Measurements from ENCODE around the gene IL1RL2.

The IL1RL2 gene

DNA sequence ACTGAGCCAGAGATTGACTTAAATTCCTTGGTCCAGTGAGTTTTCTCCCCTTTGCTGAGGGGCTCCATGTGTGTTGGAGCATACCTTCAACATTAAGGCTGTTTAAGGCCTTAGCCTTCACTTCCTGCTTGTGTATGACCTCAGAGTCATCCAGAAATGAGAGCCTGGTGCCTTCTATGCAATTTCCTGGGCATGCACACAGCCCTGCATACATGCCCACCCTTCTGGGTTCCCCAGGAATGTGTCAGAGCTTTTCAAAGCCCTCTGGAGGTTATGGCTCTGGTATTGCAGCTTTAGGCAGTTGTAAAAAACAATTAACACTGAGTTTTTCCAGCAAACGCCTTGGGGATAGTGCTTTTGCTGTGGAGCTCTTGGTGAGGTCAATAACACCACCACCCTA lies 27.5 kb upstream of the IL1RL2 start:
- no peak for DNase-seq

- DNase-seq = no peak
These were observed 20.5 kb upstream of the IL1RL2 start for GRCh38 chr2:102166189-102166845.

DNA sequence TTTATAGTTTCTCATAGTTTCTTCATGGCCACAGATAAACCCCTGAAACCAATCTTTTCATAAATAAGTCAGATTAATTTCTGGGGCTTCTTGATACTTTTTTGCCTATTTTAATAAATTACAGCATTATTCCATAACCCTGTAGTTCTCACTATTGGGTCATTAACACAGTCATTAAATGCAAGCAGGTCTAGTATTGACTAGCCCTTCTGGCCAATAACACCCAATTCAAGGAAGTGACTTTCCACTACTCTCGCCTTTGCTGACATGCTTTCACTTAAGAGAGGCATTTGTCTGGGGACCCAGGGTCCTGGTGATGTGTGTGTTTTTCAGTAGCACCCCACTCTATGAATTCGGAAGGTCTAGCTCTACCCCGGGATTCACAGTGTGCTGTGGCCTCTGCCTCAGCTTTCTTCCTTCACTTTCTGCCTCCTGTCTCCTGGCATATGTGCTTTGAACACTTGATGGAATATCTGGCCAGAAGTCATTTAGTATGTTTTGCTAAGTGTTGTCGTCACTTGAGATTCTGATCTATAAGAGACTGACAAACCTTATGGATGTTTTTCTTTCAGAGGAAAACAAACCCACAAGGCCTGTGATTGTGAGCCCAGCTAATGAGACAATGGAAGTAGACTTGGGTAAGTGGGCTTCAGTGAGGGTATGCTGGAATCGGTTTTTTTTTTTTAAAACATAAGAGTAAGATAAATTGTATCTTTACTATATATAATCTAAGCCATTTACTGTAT lies 18.6 kb upstream of the IL1RL2 start:
- no peak for DNase-seq

DNA sequence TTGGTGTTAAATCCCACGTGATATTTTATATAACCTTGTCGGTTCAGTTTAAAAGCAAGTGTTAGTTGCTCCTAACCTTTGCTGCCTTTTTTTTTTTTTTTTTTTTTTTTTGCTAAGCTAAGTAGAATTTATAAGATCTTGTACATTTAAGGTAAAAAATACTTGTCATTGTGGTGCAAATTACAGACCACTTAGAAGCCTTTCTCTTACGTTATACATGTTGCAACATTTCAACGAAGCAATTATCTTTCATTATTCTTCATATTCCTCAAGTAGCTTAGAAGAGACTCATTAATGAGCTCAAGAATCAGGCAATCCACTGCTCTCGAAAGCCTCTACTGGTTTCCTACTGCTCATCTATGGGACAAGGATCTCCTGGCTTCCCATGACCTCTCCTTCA lies 14.9 kb upstream of the IL1RL2 start:
- no peak for DNase-seq

DNA sequence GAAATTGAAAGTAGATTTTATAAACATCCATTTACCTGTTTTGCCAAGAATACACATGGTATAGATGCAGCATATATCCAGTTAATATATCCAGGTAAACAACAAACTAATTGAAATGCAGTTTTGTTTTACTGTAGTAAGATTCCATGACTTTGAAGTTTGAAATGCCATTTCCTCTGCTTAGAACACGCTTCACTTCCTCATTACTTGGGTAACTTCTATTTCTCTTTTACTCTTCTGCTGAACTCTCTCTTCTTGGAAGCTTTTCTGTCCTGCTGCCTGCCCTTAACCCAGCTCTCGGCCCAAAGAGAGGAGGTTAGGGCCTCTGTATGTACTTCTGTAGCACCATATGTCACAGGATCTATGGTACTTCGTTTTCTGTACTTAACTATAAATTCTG lies 14.1 kb upstream of the IL1RL2 start:
- no peak for DNase-seq

DNA sequence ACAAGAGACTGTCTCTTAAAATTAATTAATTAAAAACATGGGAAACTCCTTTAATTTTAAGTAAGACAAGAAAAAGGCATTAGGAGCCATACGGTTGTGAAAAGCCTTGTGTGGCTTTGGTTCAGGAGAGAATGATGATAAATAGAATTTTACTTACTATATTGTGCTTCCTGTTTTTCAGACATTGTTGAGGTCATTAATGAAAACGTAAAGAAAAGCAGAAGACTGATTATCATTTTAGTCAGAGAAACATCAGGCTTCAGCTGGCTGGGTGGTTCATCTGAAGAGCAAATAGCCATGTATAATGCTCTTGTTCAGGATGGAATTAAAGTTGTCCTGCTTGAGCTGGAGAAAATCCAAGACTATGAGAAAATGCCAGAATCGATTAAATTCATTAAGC lies 10.7 kb upstream of the IL1RL2 start:
- DNase-seq = no peak

DNA sequence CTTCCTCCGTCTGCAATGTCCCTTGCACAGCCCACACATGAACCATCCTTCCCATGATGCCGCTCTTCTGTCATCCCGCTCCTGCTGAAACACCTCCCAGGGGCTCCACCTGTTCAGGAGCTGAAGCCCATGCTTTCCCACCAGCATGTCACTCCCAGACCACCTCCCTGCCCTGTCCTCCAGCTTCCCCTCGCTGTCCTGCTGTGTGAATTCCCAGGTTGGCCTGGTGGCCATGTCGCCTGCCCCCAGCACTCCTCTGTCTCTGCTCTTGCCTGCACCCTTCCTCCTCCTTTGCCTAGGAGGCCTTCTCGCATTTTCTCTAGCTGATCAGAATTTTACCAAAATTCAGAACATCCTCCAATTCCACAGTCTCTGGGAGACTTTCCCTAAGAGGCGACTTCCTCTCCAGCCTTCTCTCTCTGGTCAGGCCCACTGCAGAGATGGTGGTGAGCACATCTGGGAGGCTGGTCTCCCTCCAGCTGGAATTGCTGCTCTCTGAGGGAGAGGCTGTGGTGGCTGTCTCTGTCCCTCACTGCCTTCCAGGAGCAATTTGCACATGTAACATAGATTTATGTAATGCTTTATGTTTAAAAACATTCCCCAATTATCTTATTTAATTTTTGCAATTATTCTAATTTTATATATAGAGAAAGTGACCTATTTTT lies 8.9 kb upstream of the IL1RL2 start:
- DNase-seq = no peak

GRCh38 chr2:102179061-102179460 lies 7.8 kb upstream of the IL1RL2 start:
- DNase-seq = no peak

DNA sequence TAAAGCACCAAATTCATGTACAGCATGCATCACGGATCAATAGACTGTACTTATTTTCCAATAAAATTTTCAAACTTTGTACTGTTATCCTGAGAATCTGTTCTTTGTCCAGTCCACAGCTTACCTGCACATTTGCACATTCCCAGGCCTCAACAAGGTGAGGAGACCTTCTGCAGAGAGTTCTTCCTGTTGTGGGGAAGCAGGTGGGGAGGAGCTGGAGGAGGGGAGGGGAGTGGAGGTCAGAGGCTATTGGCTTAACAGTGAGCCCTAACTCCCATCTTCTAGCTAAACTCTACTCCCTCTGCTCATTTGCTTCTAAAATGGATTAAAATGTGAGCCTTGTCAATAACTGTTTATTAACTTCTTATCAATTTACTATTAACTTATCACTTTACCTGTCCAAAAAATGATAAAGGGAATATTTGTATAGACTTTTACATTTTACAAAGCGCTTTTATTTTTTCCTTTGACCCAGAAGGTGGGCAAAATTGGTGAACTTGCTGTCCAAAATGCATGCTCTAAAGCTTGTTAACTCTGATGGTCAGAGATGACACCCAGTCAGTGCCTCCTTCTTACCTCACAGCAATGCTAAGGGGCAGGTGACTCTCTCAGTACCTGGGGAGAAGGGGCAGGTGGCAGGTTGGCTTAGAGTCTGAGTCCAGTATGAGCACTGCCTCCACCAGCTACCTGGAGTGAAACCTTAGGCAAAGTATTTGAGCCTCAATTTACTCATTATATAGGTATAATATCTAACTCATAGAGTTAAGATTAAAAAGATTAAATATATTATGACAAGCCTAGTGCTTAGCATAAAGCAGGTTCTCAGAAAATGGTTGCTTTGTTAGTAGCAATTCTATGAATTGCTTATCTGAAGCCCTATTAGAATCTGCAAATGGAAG lies 6.8 kb upstream of the IL1RL2 start:
- DNase-seq = no peak

- DNase-seq = no peak
These were observed 6.2 kb upstream of the IL1RL2 start for GRCh38 chr2:102180687-102180999.

- DNase-seq = no peak
These were observed 5.4 kb upstream of the IL1RL2 start for GRCh38 chr2:102181376-102181775.

DNA sequence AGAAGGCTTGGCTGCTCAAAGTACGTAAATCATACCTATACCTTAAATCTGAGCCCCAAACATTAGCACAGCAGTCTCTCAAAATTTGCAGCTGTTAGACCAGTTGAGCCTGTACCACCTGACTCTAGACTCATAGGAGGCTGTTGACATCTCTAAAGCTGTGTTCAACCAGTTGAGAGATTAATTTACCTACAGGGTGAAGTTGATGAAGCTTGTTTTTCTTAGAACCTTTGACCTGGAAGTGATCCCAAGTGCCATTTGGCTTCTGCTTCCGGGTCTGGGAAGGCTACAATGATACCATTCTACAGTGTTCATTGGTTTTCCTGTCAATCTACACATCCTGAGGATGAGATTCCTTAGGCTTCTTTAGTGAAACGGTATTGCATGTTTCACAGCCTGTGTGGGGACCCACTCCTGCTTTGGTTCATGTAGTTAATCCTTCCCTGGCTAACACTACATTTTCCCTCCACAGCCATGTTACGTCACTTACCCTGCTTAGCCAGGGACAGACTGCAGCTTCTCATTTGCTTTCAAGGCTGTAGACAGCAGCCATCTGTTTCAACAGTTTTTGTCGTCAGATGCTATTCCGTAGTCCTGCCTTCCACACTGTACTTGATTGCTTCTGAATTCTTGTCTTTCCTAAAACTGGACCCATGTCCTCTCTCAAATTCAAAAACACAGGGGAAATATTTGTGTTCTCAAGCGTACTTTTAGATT lies 4.7 kb upstream of the IL1RL2 start:
- no peak for DNase-seq

GRCh38 chr2:102184018-102184417 lies 2.8 kb upstream of the IL1RL2 start:
- DNase-seq = no peak

DNA sequence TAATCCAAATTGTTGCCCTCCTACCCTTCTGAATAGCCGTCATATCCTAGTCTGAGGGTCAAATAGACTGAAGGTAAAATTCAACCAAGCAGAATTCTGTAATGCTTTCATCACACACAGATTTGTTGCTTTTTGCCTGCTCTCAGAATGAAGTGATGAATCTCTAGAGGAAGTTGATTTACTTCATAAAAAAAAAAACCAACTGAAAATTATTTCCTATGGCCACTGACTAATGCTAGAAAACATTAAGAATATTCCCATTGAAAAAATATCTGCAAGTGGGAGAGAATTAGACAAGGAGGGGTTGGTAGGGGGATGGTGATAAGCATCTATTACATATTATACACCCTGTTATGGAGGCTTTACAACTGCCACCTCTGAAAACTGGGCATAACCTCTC lies 2.3 kb upstream of the IL1RL2 start:
- no peak for DNase-seq

DNA sequence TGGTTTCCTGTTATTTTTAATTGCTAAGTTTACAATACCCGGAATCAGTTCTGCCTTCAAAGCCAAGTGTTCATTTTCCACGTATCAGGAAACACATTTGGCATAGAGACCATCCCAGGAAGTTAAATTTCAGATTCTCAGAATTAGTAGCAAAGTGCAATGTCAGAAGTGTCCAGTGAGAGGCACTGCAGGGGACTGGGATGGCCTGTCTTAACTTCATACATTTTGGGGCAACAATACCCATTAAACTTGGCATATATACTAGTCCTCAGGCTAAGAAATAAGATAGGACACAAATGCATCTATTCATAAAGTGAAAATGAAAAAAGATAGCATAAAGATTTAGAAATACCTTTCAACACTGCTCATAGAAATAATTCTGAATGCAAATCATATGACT lies 1.5 kb upstream of the IL1RL2 start:
- DNase-seq = no peak

DNA sequence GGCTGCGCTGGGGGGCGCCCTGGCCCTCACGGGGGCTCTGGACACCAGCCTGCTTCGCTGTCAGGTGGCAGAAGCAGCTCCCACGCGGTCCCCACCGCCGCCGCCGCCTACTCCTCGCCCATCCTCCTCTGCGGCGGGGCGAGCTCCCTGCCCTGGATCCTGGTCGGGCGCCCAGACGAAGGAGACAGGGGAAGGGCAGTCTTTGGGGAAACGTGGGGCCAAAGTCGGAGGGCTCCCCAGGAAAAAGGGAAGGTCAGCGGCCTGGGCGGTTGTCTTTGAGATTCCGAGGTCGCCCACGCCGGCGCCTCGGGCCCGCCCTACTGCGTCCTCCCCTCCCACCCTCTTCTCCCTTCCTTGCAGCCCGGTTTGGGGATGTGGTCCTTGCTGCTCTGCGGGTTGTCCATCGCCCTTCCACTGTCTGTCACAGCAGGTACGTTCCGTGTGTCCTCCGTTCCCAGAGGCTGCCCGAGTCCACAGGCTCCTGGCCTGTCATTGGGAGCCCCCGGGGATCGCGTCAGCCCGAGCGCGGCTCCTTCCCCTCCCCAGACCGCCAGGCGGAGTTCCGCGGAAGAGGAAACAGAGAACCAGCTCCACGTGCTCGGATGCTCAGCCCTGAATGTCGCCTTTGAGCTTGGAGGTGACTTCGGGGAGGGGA lies 800 bp downstream of the IL1RL2 start:
- peak; percentile 64 to 71 for DNase-seq

DNA sequence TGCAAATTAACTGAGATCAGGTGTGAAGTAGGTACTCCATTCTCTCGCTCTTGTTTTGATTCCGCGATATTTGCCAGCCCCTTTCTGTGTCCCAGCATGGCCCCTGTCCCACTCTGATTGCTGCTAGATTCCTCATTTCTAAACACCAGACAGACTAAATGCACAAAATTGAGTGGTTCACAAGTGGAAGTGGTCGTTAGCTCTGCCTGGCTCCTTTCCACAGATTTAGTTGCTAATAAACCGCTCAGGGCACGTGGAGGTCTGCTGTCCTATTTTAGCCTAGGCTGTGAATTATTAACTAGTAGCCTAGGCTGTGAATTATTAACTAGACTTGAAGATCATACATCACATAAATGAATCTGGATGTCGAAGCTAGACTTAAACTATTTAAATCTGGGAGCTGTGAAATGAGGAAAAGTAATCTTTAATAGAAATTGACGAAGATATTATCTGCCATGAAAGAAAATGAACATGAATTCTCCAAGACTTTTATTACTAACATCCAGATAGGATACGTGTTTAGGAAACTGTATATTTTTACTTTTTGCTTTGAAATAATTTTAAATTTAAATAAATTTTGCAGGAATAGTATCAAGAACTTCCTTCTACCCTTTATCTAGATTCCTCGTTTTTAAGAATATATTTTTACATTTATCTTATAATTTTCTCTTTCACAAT lies 3.7 kb downstream of the IL1RL2 start:
- no peak for DNase-seq

- no peak for DNase-seq
These were observed 4.7 kb downstream of the IL1RL2 start for GRCh38 chr2:102191501-102191900.

DNA sequence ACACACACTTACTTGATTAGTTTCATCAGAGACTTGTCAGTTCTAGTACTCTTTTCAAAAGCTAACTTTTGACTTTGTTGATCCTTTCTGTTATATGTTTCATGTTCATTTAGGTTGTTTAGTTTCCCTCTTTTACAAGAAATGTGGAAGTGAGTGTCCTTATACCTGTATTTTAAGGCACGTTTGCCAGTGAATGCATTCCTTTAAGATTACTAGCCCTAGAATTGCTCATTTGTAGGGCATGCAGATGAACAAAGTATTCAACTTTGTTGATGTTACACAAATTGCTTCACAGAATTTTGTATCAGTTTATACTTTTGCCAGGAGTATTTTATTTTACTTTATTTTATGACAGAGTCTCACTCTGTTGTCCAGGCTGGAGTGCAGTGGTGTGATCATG lies 6.3 kb downstream of the IL1RL2 start:
- no peak for DNase-seq

- no peak for DNase-seq
These were observed 7.9 kb downstream of the IL1RL2 start for GRCh38 chr2:102194609-102195268.

All from activated T-cell treated with anti-CD3 and anti-CD28 coated beads, Interleukin-2, amount 50 U/mL, for 48 hours (primary cell).